HG03139 (cell line): ENCODE results near the gene SHC3.

Experiments used
- ATAC-seq: cut with Tn5 transposase; IDR thresholded peaks from one replicate; pipeline ENCODE4 v1.9.1; 2021; ENCODE audit not compliant: unreplicated experiment

SHC3 gene

GRCh38 chr9:89005323-89005722 is 173.3 kb downstream of the SHC3 start:
- no peak for ATAC-seq

- ATAC-seq: no peak
Measured at GRCh38 chr9:89002987-89003386, 175.6 kb downstream of the SHC3 start.

DNA sequence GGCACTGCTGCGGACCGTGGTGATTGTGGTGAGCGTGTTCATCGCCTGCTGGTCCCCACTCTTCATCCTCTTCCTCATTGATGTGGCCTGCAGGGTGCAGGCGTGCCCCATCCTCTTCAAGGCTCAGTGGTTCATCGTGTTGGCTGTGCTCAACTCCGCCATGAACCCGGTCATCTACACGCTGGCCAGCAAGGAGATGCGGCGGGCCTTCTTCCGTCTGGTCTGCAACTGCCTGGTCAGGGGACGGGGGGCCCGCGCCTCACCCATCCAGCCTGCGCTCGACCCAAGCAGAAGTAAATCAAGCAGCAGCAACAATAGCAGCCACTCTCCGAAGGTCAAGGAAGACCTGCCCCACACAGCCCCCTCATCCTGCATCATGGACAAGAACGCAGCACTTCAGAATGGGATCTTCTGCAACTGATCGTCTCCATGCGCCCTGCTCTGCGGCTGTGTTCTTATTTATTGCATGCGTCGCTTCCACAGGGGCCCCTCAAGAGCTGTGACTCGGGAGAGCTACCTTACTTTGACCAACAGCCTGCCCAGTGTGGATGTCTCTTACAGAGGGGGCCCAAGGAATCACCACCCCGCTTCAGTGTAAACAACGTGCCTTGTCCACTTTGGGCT is 176.6 kb downstream of the SHC3 start:
- no peak for ATAC-seq

- peak; percentile 71 for ATAC-seq
Measured at GRCh38 chr9:89000973-89001916, 177.4 kb downstream of the SHC3 start.

GRCh38 chr9:89000371-89000781 is 178.2 kb downstream of the SHC3 start:
- no peak for ATAC-seq

GRCh38 chr9:88998911-88999310 is 179.7 kb downstream of the SHC3 start:
- ATAC-seq: no peak

DNA sequence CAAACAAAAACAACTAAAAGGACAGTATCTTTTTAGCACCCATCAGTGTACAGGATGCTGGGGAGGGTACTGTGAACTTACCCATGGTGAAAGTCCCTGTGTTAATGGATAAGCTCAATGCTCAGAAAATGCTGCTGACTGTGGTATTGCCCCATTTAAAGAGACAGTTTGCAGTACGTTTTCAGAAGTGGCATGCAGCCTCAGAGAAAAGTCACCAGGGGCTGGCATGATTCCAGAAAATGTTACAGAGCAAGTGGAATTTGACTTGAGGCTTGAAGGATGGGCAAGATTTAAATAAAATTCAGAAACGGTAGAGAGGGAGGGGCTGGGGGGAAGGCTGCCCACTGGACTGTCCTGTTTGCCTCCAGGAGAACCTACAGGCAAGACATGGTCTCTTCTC is 180.1 kb downstream of the SHC3 start:
- no peak for ATAC-seq

GRCh38 chr9:88997646-88998045 is 181.0 kb downstream of the SHC3 start:
- no peak for ATAC-seq

- ATAC-seq: no peak
Measured at GRCh38 chr9:88996921-88997235, 181.7 kb downstream of the SHC3 start.

DNA sequence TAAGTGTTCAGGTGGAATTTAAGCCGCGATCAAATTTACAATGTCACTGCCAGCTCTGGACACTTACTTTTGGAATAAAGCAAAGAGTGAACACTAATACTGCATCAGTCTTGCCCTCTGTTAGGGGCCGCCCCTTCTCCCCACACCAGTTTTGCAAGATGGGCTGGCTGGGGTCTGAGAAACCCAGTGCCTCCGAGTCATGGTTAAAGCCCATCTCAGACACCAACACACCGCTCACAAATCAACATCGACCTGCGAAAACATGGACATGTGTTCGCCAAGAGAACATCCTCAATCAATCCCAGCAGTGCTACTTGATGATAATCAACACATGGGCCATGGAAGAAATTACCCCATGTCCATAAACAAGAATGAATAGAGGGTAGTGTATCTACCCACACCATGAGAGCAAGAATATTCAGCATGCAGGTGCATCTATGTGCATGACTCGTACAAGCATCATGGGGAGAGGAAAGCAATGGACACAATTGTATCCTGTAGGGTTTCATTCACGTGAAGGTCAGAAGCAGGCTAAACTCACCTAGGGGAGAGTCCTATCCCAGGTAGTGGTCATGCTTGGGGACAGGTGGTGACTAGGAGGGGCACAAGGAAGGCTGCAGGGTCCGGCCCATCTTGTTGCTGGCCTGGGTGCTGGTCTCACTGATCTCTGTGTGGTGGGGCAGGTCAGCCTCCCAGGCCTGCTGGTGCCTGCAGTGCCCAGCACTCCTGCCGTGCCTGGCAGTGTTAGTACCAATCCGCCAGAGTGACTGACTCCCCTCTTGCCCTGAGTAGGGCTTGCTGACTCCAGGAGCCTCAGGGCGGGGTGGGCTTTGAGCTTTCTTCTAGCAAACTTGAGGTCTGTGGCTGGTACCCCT is 182.3 kb downstream of the SHC3 start:
- no peak for ATAC-seq

DNA sequence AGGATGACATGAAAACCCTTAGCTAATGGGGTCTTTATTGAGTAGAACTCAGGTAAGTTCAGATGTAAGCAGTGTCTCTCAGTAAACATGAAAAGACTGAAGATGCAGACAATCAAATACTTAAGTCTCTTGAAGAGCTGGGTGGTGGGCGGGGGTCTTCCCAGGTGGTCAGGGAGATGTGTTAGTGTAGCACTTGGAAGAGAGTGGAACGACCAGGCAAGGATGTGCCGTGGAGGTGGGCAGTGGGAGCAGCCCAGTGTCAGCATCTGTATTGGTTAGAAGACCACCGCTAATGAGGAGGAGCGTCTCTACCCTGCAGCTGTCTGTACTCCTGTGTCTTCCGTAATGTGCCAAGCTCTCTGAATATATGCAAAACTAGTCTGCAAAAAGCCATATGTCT is 183.0 kb downstream of the SHC3 start:
- ATAC-seq: no peak

DNA sequence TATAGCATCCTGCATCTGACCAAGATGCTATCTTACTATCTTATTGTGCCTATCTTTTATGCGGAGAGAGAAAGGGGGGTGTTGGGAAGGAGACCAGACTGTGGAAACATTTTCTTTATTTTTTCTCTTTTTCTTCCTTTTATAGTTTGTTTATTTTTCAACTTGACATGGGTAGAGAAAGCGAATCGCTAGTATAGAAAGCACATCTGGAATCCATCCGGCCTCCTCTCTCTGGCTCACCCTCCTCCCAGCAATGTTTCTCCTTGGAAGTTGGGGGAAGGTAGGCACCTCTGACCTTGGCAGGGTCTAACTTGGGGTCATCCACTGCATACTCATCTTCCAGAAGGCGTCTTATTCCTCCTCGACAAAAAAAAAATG is 183.4 kb downstream of the SHC3 start:
- no peak for ATAC-seq

- no peak for ATAC-seq
Measured at GRCh38 chr9:88994469-88995199, 184.0 kb downstream of the SHC3 start.

GRCh38 chr9:88993871-88994460 is 184.7 kb downstream of the SHC3 start:
- ATAC-seq: no peak

DNA sequence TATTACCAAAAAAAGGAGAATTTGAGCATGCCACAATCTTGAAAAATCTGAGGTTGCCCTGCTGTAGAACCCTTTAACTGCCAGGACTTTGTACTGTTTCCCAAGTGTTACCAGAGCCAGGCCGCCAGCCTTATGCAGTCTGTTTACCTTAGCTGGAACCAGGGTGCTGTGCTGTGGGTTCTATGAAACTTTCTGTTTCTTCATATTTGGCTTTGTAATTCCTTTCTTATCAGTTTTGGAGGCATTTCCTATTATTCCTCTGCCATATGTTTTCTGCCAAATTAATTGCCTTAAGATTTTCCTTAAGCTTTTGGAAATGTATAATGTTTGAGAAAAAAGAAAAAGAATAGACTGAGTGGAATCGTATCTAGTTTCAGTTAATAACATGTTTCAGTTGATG is 185.3 kb downstream of the SHC3 start:
- no peak for ATAC-seq

GRCh38 chr9:88992556-88992955 is 186.1 kb downstream of the SHC3 start:
- ATAC-seq: no peak

DNA sequence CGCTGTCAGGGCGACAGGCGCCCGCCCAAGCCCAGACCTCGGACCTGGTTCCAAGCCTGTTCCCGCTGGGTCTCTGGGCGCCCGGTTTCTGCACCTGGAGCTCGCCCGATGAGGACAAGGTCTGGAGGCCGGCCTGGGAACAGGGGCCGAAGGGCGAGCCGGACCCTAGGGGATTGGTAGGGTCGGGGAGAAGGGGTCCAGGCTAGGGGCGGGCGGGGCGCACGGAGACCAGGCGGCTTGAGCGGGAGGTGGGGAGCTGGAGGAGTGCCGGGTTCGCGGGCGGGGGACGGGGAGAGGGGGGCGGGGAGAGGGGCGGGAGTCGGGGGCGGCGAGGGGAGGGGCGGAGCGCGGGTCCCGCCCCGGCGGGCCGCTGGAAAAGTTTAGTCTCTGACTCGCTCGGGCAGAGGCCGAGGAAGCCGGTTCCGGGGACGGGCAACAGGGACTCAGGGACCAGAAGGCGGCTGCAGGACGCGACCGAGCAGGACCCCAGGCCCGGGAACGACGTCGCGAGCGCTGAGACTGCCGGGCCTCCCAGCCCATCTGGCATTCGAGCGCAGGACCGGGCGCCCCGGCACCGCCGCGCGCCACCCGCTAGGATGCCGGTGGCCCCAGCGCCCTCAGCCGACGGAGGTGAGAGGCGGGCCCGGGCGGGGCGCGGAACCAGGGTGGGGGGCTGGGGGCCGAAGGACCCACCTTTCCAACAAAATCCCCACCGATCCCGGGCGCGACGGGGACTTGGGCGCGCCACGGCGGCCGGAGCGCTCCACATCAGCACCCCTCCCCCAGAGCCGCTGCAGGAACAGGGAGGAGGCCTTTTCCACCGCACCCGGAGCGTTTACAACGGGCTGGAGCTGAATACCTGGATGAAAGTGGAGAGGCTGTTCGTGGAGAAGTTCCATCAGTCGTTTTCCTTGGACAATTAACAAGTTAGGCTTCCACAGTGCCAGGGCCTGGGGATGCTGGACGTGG is 187.3 kb downstream of the SHC3 start, which contains the start of gene S1PR3:
Gene S1PR3, plus strand, starts transcription at position 403 of the 969 bp plus-strand sequence. CDS start 9,733 bp downstream, outside the sequence.
- ATAC-seq: no peak

DNA sequence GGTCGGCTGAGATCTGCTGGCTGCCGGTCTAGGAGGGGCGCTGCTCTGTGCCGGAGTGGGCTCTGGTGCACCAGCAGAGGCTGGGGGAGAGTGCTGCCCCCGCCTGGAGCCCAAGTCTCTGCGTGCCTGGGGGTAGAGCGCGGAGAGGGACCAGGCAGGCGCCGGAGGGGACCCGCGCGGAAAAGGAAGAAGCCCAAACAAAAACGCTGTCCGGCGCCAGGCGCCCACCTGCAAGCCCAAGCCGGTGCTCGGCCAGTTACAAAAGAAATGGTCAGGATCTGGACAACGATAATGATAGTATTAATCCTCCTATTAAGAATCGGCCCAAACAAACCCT is 187.9 kb downstream of the SHC3 start:
- no peak for ATAC-seq

DNA sequence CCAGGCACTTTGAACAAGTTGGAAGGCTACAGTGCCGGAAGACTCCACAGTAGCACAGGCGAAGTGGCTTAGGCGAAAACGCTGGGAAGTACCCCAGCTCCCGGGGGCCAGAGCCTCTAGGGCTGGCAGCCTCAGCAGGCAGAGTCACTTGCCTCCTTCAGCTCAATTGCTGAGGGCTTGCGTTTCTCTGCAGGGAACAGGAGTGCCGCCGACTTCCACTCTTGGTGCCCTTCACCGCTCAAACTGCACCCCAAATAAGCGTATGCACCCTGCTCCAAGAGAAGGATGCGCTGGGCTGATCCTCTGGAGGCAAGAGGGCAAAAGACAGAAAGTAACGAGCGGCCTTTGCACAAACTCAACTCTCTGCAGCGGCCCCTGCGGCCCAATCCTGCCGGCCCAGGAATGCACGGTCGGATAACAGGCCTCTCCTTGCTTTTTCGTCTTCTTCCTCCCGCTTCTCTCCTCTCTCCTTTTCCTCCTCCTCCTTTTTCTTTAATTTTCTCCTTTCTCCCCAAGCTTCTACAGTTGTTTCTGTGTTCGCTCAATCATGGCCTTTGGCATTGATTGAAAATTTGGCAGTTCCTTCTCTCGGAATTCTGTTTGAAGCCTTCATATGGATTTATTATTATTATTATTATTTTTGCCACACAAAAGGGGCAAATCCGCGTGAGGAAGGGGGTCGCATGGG is 188.4 kb downstream of the SHC3 start:
- no peak for ATAC-seq
